Stomach (tissue), 4 donors: ENCODE measurements around the gene ZNF516.

Experiments
- EP300 ChIP-seq: sonication (generic); formaldehyde crosslinking; IDR thresholded peaks from one replicate; pipeline ENCODE4 v1.6.1; 2017; ENCODE audit warnings: antibody characterized with exemption
- POLR2A ChIP-seq, 4 donors: fragments of 450-650 bp; IDR thresholded peaks; one replicate each; pipeline ENCODE4 v1.6.1; 2016; ENCODE audit warnings: antibody characterized with exemption in 4 of 4, control low read depth in 2 of 4, mild to moderate bottlenecking in 1 of 4, moderate library complexity in 1 of 4
- POLR2AphosphoS5 ChIP-seq, 3 donors: sonication (generic); formaldehyde crosslinking; IDR thresholded peaks; one replicate each; pipeline ENCODE4 v1.6.1; 2016; ENCODE audit warnings: antibody characterized with exemption in 3 of 3
- TF ChIP-seq, protein P1 (sequence below), 7 experiments: fragments of 450-650 bp in 4 of 7; fragments of 200-600 bp in 3 of 7; sonication (generic) in 3 of 7; IDR thresholded peaks; one replicate each; pipeline ENCODE4 v1.5.1; 2016 to 2019; ENCODE audit warnings: antibody characterized with exemption in 7 of 7, control low read depth in 2 of 7, mild to moderate bottlenecking in 1 of 7

DNA sequence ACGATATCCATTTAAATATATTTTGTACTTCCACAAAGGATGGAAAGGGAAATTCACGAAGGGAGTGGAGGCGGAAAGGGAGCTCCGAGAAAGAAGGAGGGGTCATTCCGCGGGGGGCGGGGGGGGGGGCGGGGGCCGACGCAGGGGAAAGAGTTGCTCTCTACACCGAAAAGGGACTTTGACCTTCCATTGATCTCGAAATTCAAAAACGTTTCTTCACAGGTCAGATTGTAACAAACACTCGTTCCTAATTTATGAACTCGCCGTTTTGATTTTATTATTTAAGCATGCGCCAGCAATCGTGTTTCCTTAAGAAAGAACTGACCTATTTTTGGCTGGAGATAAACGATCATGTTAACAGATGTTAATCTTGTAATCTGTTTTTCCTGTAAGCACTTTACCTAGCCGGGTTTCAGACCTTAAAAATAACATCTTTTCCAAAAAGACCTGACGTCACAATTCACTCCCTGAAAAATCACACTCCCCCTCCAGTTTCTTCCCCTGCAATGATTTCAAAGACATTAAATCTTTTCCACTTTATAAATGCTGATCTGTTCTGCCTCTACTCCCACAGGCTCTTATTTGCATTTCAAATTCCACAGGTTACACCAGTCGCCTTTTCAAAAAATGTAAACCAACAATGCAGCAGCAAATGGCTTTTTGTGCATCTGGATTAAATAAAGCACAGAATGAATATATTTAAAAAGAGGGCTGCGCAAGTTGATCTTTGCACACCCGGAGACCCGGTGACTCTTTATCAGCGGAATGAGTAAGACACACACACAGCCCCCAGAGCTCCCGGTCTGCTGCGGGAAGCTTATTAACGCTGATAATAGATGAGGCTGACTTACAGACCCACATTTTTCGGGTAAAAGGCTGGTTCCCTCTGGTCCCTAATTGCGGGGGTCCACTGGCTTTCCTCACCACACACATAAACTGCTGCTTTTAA is 1.6 kb downstream of the ZNF516 start:
- TF ChIP-seq, protein P1, sequence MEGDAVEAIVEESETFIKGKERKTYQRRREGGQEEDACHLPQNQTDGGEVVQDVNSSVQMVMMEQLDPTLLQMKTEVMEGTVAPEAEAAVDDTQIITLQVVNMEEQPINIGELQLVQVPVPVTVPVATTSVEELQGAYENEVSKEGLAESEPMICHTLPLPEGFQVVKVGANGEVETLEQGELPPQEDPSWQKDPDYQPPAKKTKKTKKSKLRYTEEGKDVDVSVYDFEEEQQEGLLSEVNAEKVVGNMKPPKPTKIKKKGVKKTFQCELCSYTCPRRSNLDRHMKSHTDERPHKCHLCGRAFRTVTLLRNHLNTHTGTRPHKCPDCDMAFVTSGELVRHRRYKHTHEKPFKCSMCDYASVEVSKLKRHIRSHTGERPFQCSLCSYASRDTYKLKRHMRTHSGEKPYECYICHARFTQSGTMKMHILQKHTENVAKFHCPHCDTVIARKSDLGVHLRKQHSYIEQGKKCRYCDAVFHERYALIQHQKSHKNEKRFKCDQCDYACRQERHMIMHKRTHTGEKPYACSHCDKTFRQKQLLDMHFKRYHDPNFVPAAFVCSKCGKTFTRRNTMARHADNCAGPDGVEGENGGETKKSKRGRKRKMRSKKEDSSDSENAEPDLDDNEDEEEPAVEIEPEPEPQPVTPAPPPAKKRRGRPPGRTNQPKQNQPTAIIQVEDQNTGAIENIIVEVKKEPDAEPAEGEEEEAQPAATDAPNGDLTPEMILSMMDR (IDR thresholded peaks at IDR 0.05), result no peak
- TF ChIP-seq POLR2A (IDR thresholded peaks at IDR 0.05), result no peak
- no peak for TF ChIP-seq POLR2AphosphoS5 (IDR thresholded peaks at IDR 0.05)
- TF ChIP-seq EP300, result no peak
